A549 (cell line): ENCODE measurements around the gene IFI6. TPM values are rescaled to one million over a fixed set of nuclear protein-coding genes. Genes with fewer than 3 reads are reported as not detected.

ENCODE experiments used
- ATAC-seq, 2 experiments: fragments of 200-7000 bp in 1 of 2; fragments of >200 bp in 1 of 2; cut with Nextera tagmentation in 1 of 2; cut with Tn5 transposase in 1 of 2; 3 replicates each; pipeline versions ENCODE4 v1.8.0 to v1.9.1; 2018 to 2020; ENCODE audit warnings: mild to moderate bottlenecking in 1 of 2, moderate library complexity in 1 of 2
- CTCF ChIA-PET: fragments of 300-600 bp; sonication (Branson Sonifier 250); formaldehyde crosslinking; extraction: SDS; loops from one replicate; lab custom pipeline; 2021; ENCODE audit warnings: antibody characterized with exemption, inconsistent platforms; lab: Yijun Ruan, JAX
- POLR2A ChIA-PET: fragments of 350-600 bp; formaldehyde crosslinking; extraction: SDS; loops from one replicate; lab custom pipeline; 2021; ENCODE audit warnings: antibody characterized with exemption, inconsistent platforms; lab: Yijun Ruan, JAX
- DNase-seq, 2 experiments: peaks; one replicate each; pipeline versions ENCODE4 v3.0.0 to v3.0.0-alpha.2; 2011 to 2016; ENCODE audit warnings: low read depth in 1 of 2, low spot score in 1 of 2
- FAIRE-seq: peaks from 2 replicates; lab custom pipeline; 2011; peaks lifted over from hg19 to GRCh38; lab: Jason Lieb, UNC
- H3K27ac ChIP-seq, 2 experiments: fragments of >200 bp; sonication (Bioruptor Twin); formaldehyde crosslinking; 3 replicates each; pipeline ENCODE4 v1.5.1; 2016 to 2017
- H3K4me1 ChIP-seq: fragments of >200 bp; sonication (Bioruptor Twin); formaldehyde crosslinking; 3 replicates; pipeline ENCODE4 v1.6.1; 2016
- H3K4me2 ChIP-seq: fragments of >200 bp; sonication (Bioruptor Twin); formaldehyde crosslinking; 3 replicates; pipeline ENCODE4 v1.6.1; 2016
- H3K4me3 ChIP-seq: fragments of >200 bp; sonication (Bioruptor Twin); formaldehyde crosslinking; 3 replicates; pipeline ENCODE4 v1.5.1; 2016
- H3K9me3 ChIP-seq: fragments of >200 bp; sonication (Bioruptor Twin); formaldehyde crosslinking; 3 replicates; pipeline ENCODE4 v1.6.1; 2016
- CBX2 ChIP-seq: fragments of 200-600 bp; sonication (generic); IDR thresholded peaks from 2 replicates; pipeline ENCODE4 v1.6.1; 2016; ENCODE audit warnings: low read depth, mild to moderate bottlenecking, borderline replicate concordance
- CBX8 ChIP-seq: fragments of 200-600 bp; sonication (generic); IDR thresholded peaks from 2 replicates; pipeline ENCODE4 v1.6.1; 2016
- CEBPB ChIP-seq, 2 experiments: fragments of >200 bp in 1 of 2; sonication (Bioruptor Twin) in 1 of 2; formaldehyde crosslinking in 1 of 2; IDR thresholded peaks; 2 replicates each; pipeline ENCODE4 v1.6.1; 2012 to 2016
- CHD2 ChIP-seq: fragments of 150-350 bp; IDR thresholded peaks from 2 replicates; pipeline ENCODE4 v1.6.1; 2014; ENCODE audit warnings: low read length; ENCODE audit not compliant: partially characterized antibody
- EHF ChIP-seq: fragments of 250-450 bp; sonication (Bioruptor Pico); IDR thresholded peaks from 2 replicates; pipeline ENCODE4 v1.5.0; 2020; ENCODE audit warnings: mild to moderate bottlenecking
- EP300 ChIP-seq, 2 experiments: fragments of >200 bp; sonication (Bioruptor Twin); formaldehyde crosslinking; IDR thresholded peaks; 2 replicates in 1 of 2; 3 replicates in 1 of 2; pipeline ENCODE4 v1.6.1; 2016 to 2017
- FOSB ChIP-seq: fragments of 250-450 bp; sonication (Bioruptor Pico); IDR thresholded peaks from 2 replicates; pipeline ENCODE4 v1.5.0; 2020; ENCODE audit warnings: mild to moderate bottlenecking, moderate library complexity
- FOSL2 ChIP-seq, 2 experiments: fragments of 450-650 bp in 1 of 2; fragments of >200 bp in 1 of 2; sonication (Bioruptor Twin) in 1 of 2; formaldehyde crosslinking; IDR thresholded peaks; 2 replicates each; pipeline versions ENCODE4 v1.5.0 to v1.6.1; 2016 to 2020; ENCODE audit warnings: mild to moderate bottlenecking in 1 of 2, moderate library complexity in 1 of 2
- GATA3 ChIP-seq: IDR thresholded peaks from 2 replicates; pipeline ENCODE4 v1.6.1; 2012; ENCODE audit warnings: borderline replicate concordance
- HOXB5 ChIP-seq: fragments of 250-450 bp; sonication (Bioruptor Pico); IDR thresholded peaks from 2 replicates; pipeline ENCODE4 v1.5.0; 2020; ENCODE audit warnings: mild to moderate bottlenecking, moderate library complexity
- KDM1A ChIP-seq: fragments of 200-600 bp; sonication (generic); IDR thresholded peaks from 2 replicates; pipeline ENCODE4 v1.6.1; 2016; ENCODE audit warnings: low read depth, mild to moderate bottlenecking
- KDM5A ChIP-seq: fragments of 200-600 bp; sonication (generic); IDR thresholded peaks from 2 replicates; pipeline ENCODE4 v1.6.1; 2016; ENCODE audit warnings: antibody characterized with exemption, mild to moderate bottlenecking
- MYC ChIP-seq: IDR thresholded peaks from 2 replicates; pipeline ENCODE4 v1.6.1; 2012; ENCODE audit warnings: mild to moderate bottlenecking, inconsistent platforms, low read length, improper control_type of control experiment, borderline replicate concordance
- NPAS2 ChIP-seq: fragments of 250-450 bp; sonication (Bioruptor Pico); IDR thresholded peaks from 2 replicates; pipeline ENCODE4 v1.8.0; 2022; ENCODE audit warnings: mild to moderate bottlenecking, moderate library complexity, borderline replicate concordance
- PHF8 ChIP-seq: fragments of 200-600 bp; sonication (generic); IDR thresholded peaks from 2 replicates; pipeline ENCODE4 v1.6.1; 2016; ENCODE audit warnings: low read depth, mild to moderate bottlenecking, antibody characterized with exemption, moderate library complexity, borderline replicate concordance
- POLR2AphosphoS2 ChIP-seq: conservative IDR thresholded peaks from 2 replicates; pipeline ENCODE4 v1.6.1; 2012; ENCODE audit warnings: low read length, improper control_type of control experiment, inconsistent platforms
- RARB ChIP-seq: fragments of 250-450 bp; sonication (Bioruptor Pico); IDR thresholded peaks from 2 replicates; pipeline ENCODE4 v1.8.0; 2021; ENCODE audit warnings: mild to moderate bottlenecking, moderate library complexity
- RCOR1 ChIP-seq: fragments of 150-350 bp; IDR thresholded peaks from 2 replicates; pipeline ENCODE4 v1.6.1; 2014; ENCODE audit warnings: antibody characterized with exemption, low read length, low read depth
- RFX5 ChIP-seq: fragments of 450-650 bp; IDR thresholded peaks from 2 replicates; pipeline ENCODE4 v1.7.1; 2014; ENCODE audit warnings: antibody characterized with exemption, mild to moderate bottlenecking, moderate library complexity
- RNF2 ChIP-seq: fragments of 200-600 bp; sonication (generic); IDR thresholded peaks from 2 replicates; pipeline ENCODE4 v1.6.1; 2016; ENCODE audit warnings: low read depth, mild to moderate bottlenecking, antibody characterized with exemption, moderate library complexity, borderline replicate concordance
- SMC3 ChIP-seq: fragments of >200 bp; sonication (Bioruptor Twin); formaldehyde crosslinking; IDR thresholded peaks from 3 replicates; pipeline ENCODE4 v1.6.1; 2018; ENCODE audit warnings: inconsistent platforms
- SREBF2 ChIP-seq: fragments of 450-650 bp; IDR thresholded peaks from 2 replicates; pipeline ENCODE4 v1.6.1; 2014; ENCODE audit warnings: mild to moderate bottlenecking, moderate library complexity
- ZC3H11A ChIP-seq: fragments of 450-650 bp; IDR thresholded peaks from 2 replicates; pipeline ENCODE4 v1.6.1; 2014; ENCODE audit warnings: antibody characterized with exemption, mild to moderate bottlenecking
- ZFP36 ChIP-seq: fragments of 450-650 bp; IDR thresholded peaks from 2 replicates; pipeline ENCODE4 v1.6.1; 2014; ENCODE audit warnings: borderline replicate concordance; ENCODE audit not compliant: partially characterized antibody
- WGBS: methylation state at CpG from one replicate; pipeline ENCODE4 v1.1.6; 2017; ENCODE audit errors: missing lambda C conversion rate; 5-methylcytosine and 5-hydroxymethylcytosine counted together
- polyA plus RNA-seq, 4 experiments: library from polyadenylated mRNA; depleted of rRNA in 3 of 4; stranded (reverse); fragments of >200 nt; fragmentation: RNase III in 1 of 4; extraction: RNeasy Plus Mini Kit Qiagen cat#74134 plus additional on column Dnase treatment in 1 of 4; gene quantifications; 2 replicates in 3 of 4; 3 replicates in 1 of 4; pipeline ENCODE4 v1.2.3, GENCODE V29; 2011 to 2017
- TF ChIP-seq, protein P1 (sequence below): fragments of 250-450 bp; sonication (Bioruptor Pico); IDR thresholded peaks from 2 replicates; pipeline ENCODE4 v1.5.0; 2021; ENCODE audit warnings: mild to moderate bottlenecking, moderate library complexity, borderline replicate concordance
- TF ChIP-seq, protein P2 (sequence below): IDR thresholded peaks from 2 replicates; pipeline ENCODE4 v1.6.1; 2012; ENCODE audit warnings: low read depth, borderline replicate concordance
- TF ChIP-seq, protein P3 (sequence below): fragments of >200 bp; sonication (Bioruptor Twin); formaldehyde crosslinking; IDR thresholded peaks from 3 replicates; pipeline ENCODE4 v1.6.1; 2016

The IFI6 gene
- polyA plus RNA-seq, 2 of the 4 experiments (the other 2 are of a cell fraction) = 6.3 to 8.8 TPM

- Histone ChIP-seq H3K27ac (no peak overlapping the region), H3K4me1 (no peaks in the 10 kb centered on the region), H3K9me3 (no peaks in the 10 kb centered on the region), H3K4me3 (no peak overlapping the region), H3K4me2 (no peak overlapping the region)
- POLR2A ChIA-PET = no interaction called here
- DNase-seq (no peak), ATAC-seq (no peak), FAIRE-seq (no peak)
- 73% methylated on average over 30 of the region's 63 CpGs for WGBS
- TF ChIP-seq FOSB (CRISPR knock-in tag) = no peak
- TF ChIP-seq SREBF2 = no peak
- TF ChIP-seq RNF2 = no peak
- TF ChIP-seq GATA3 = no peak
- TF ChIP-seq, protein P1, sequence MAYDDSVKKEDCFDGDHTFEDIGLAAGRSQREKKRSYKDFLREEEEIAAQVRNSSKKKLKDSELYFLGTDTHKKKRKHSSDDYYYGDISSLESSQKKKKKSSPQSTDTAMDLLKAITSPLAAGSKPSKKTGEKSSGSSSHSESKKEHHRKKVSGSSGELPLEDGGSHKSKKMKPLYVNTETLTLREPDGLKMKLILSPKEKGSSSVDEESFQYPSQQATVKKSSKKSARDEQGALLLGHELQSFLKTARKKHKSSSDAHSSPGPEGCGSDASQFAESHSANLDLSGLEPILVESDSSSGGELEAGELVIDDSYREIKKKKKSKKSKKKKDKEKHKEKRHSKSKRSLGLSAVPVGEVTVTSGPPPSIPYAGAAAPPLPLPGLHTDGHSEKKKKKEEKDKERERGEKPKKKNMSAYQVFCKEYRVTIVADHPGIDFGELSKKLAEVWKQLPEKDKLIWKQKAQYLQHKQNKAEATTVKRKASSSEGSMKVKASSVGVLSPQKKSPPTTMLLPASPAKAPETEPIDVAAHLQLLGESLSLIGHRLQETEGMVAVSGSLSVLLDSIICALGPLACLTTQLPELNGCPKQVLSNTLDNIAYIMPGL (CRISPR knock-in tag) = no peak
- TF ChIP-seq RFX5 = no peak
- TF ChIP-seq KDM5A = no peak
- no peak for TF ChIP-seq POLR2AphosphoS2
- TF ChIP-seq ZFP36 = no peak
- TF ChIP-seq CHD2 = no peak
- CTCF ChIA-PET = no interaction called here
Measured at GRCh38 chr1:27634177-27634984, 37.6 kb downstream of the IFI6 start.

DNA sequence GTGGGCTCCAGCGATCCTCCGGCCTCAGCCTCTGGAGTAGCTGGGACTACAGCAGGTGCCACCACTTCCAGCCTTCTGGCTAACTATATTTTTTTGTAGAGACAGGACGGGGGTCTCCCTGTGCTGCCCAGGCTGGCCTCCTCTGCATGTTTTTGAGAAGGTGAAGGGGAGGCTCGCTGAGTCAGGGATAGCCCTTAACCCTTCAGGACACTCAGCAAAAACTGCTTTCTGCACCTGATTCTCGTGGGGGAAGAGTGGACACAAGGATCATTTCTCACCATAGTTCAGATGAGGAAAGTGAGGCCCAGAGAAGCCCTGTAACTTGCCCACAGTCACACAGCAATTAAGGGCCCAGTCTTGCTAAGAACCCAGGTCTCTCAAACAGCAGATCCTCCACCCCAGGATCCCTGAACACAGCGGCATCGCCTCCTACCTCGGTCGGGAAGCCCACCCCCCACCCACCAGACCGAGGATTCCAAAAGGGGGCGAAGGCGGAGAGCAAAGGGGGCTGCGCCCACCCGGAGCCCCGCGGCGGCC is 38.3 kb downstream of the IFI6 start:
- Histone ChIP-seq H3K4me2 (no peak overlapping the region), H3K4me3 (no peak overlapping the region), H3K27ac (no peak overlapping the region), H3K4me1 (no peaks in the 10 kb centered on the region), H3K9me3 (no peaks in the 10 kb centered on the region)
- TF ChIP-seq EHF (CRISPR knock-in tag) = no peak
- no peak for TF ChIP-seq PHF8
- TF ChIP-seq KDM5A = no peak
- no peak for TF ChIP-seq SMC3
- TF ChIP-seq RNF2 = no peak
- no peak for TF ChIP-seq NPAS2
- no peak for TF ChIP-seq KDM1A
- TF ChIP-seq CBX2 = no peak
- no peak for TF ChIP-seq CEBPB (IDR thresholded peaks at IDR 0.05)
- TF ChIP-seq, protein P2, sequence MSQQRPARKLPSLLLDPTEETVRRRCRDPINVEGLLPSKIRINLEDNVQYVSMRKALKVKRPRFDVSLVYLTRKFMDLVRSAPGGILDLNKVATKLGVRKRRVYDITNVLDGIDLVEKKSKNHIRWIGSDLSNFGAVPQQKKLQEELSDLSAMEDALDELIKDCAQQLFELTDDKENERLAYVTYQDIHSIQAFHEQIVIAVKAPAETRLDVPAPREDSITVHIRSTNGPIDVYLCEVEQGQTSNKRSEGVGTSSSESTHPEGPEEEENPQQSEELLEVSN = no peak
- TF ChIP-seq HOXB5 (CRISPR knock-in tag) = no peak
- no peak for TF ChIP-seq FOSB (CRISPR knock-in tag)
- no peak for TF ChIP-seq CBX8
- TF ChIP-seq EP300 (IDR thresholded peaks at IDR 0.05) = no peak
- TF ChIP-seq ZC3H11A = no peak
- no peak for TF ChIP-seq FOSL2 (IDR thresholded peaks at IDR 0.05)
- no peak for TF ChIP-seq FOSL2 (CRISPR knock-in tag; IDR thresholded peaks at IDR 0.05)
- TF ChIP-seq RCOR1 = no peak
- TF ChIP-seq MYC = no peak
- TF ChIP-seq RARB (CRISPR knock-in tag) = no peak
- TF ChIP-seq, protein P3, sequence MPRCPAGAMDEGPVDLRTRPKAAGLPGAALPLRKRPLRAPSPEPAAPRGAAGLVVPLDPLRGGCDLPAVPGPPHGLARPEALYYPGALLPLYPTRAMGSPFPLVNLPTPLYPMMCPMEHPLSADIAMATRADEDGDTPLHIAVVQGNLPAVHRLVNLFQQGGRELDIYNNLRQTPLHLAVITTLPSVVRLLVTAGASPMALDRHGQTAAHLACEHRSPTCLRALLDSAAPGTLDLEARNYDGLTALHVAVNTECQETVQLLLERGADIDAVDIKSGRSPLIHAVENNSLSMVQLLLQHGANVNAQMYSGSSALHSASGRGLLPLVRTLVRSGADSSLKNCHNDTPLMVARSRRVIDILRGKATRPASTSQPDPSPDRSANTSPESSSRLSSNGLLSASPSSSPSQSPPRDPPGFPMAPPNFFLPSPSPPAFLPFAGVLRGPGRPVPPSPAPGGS = no peak
- ATAC-seq = no peak
- CTCF ChIA-PET = no interaction called here
- POLR2A ChIA-PET = no interaction called here
- no peak for FAIRE-seq
- 55% methylated on average over 4 of the region's 17 CpGs for WGBS
- DNase-seq = no peak
